ENCODE data around the gene IGLL1. TPM values are rescaled to one million over a fixed set of nuclear protein-coding genes. Genes with fewer than 3 reads are reported as not detected.

The IGLL1 gene
- total and polyA plus RNA-seq, 2 experiments from 2014 or later = not detected

DNA sequence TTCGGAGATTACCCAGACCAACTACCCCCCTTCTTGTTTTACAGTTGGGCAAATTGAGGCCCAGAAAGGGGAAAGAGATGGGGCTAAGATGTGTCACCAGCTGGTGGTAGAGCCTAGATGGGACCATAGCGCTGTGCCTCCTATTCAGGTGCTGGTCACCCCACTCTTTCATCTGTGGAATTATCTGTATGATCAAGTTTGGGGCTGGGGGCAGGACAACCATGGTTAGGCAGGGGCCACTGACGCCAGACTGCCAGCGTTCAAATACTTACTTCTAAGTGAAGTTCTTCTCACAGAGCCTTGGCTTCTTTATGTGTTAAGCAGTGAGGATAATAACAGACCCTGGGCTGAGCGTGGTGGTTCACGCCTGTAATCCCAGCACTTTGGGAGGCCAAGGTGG is 55.9 kb downstream of the IGLL1 start:
- Histone ChIP-seq H3K27ac (peak overlapping the region; percentile 99), H3K27me3 (no peaks in the 10 kb centered on the region), H3K36me3 (replicated peaks; ENCODE audit: insufficient read depth, low read depth) (no peaks in the 10 kb centered on the region), H3K79me2 (no peaks in the 10 kb centered on the region), H3K4me2 (no peak overlapping the region), H4K20me1 (ENCODE audit: insufficient read depth, poor library complexity, severe bottlenecking) (no peaks in the 10 kb centered on the region), H3K4me3 (no peak overlapping the region), H3K9me3 (ENCODE audit: low read depth) (no peaks in the 10 kb centered on the region), H3K9me2 (replicated peaks; ENCODE audit: insufficient read depth) (no peaks in the 10 kb centered on the region), H3K4me1 (ENCODE audit: insufficient read depth) (peaks cover 48% of the 10 kb centered on the region), H2AFZ (no peak overlapping the region)
- DNase-seq (ENCODE audit: low spot score) = no peak
- TF ChIP-seq EZH2phosphoT487 (IDR thresholded peaks at IDR 0.05; ENCODE audit: low read depth, severe bottlenecking, unreplicated experiment) = no peak
- over 99% methylated on average over 6 of the region's 6 CpGs for WGBS (ENCODE audit: low lambda C conversion rate, missing lambda C conversion rate)

DNA sequence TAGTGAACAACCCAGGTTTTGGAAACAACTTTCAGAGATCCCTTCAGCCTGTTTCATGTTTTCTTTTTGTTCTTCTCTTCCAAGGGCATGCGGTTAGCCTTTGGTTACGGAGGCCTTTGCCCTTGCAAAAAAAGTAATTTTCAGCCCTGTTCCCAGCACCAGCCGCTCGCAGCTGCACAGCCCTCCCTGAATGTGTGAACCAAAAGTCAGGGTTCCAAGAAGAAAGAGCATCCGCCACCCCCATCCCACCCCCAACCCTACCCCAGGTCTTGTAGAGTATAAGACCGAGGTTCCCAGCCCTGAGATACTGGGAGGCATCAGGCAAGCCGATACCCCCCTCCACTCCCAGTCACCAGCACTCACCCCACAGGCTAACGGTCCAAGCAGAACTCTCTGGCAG is 56.4 kb downstream of the IGLL1 start:
- no peak overlapping the region for H3K4me3 ChIP-seq
- H3K9me3 ChIP-seq (ENCODE audit: low read depth) = no peaks in the 10 kb centered on the region
- H3K9me2 ChIP-seq (replicated peaks; ENCODE audit: insufficient read depth) = no peaks in the 10 kb centered on the region
- 89% methylated on average over 8 of the region's 8 CpGs for WGBS (ENCODE audit: low lambda C conversion rate, missing lambda C conversion rate)
- H3K4me1 ChIP-seq (ENCODE audit: insufficient read depth) = peaks cover 46% of the 10 kb centered on the region
- H3K27me3 ChIP-seq = no peaks in the 10 kb centered on the region
- DNase-seq (ENCODE audit: low spot score) = no peak
- peak overlapping the region; percentile 99 for H3K27ac ChIP-seq
- no peak overlapping the region for H3K4me2 ChIP-seq
- H2AFZ ChIP-seq = no peak overlapping the region
- no peaks in the 10 kb centered on the region for H4K20me1 ChIP-seq (ENCODE audit: insufficient read depth, poor library complexity, severe bottlenecking)
- no peak for TF ChIP-seq EZH2phosphoT487 (IDR thresholded peaks at IDR 0.05; ENCODE audit: low read depth, severe bottlenecking, unreplicated experiment)
- TF ChIP-seq, protein P1, sequence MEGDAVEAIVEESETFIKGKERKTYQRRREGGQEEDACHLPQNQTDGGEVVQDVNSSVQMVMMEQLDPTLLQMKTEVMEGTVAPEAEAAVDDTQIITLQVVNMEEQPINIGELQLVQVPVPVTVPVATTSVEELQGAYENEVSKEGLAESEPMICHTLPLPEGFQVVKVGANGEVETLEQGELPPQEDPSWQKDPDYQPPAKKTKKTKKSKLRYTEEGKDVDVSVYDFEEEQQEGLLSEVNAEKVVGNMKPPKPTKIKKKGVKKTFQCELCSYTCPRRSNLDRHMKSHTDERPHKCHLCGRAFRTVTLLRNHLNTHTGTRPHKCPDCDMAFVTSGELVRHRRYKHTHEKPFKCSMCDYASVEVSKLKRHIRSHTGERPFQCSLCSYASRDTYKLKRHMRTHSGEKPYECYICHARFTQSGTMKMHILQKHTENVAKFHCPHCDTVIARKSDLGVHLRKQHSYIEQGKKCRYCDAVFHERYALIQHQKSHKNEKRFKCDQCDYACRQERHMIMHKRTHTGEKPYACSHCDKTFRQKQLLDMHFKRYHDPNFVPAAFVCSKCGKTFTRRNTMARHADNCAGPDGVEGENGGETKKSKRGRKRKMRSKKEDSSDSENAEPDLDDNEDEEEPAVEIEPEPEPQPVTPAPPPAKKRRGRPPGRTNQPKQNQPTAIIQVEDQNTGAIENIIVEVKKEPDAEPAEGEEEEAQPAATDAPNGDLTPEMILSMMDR (IDR thresholded peaks at IDR 0.05; ENCODE audit: poor library complexity) = no peak
- TF ChIP-seq EZH2 (IDR thresholded peaks at IDR 0.05; ENCODE audit: borderline replicate concordance) = no peak
- H3K36me3 ChIP-seq (replicated peaks; ENCODE audit: insufficient read depth, low read depth) = no peaks in the 10 kb centered on the region
- no peaks in the 10 kb centered on the region for H3K79me2 ChIP-seq

Small RNAs within 50 kb of the gene (small RNA-seq; reads per million reads assigned to genes)
- gene AP000346.3 = not detected

Other genes starting within 250 kb of the IGLL1 start
- gene DRICH1, start 52.0 kb upstream of the IGLL1 start, total RNA-seq = 0.48 TPM in 1 of 2 replicates, not detected in the other
- 0.43 TPM in 1 of 2 replicates, not detected in the other for gene DRICH1, start 52.0 kb upstream of the IGLL1 start, polyA plus RNA-seq
- not detected in 2 replicates for gene RGL4, start 110.7 kb upstream of the IGLL1 start, total RNA-seq
- gene RGL4, start 110.7 kb upstream of the IGLL1 start, polyA plus RNA-seq = 0.61 and 0.68 TPM in 2 replicates
- gene ZNF70, start 170.8 kb upstream of the IGLL1 start, total RNA-seq = 4.6 and 5.2 TPM in 2 replicates
- 1.3 and 2.3 TPM in 2 replicates for gene ZNF70, start 170.8 kb upstream of the IGLL1 start, polyA plus RNA-seq
- not detected in 2 replicates for gene VPREB3, start 174.1 kb upstream of the IGLL1 start, total RNA-seq
- not detected in 2 replicates for gene VPREB3, start 174.1 kb upstream of the IGLL1 start, polyA plus RNA-seq
- gene C22orf15, start 182.7 kb upstream of the IGLL1 start, total RNA-seq = not detected in 2 replicates
- gene C22orf15, start 182.7 kb upstream of the IGLL1 start, polyA plus RNA-seq = 0.35 and 0.37 TPM in 2 replicates
- gene CHCHD10, start 187.7 kb upstream of the IGLL1 start, total RNA-seq = 4.0 and 36.5 TPM in 2 replicates
- gene CHCHD10, start 187.7 kb upstream of the IGLL1 start, polyA plus RNA-seq = 53.0 and 68.1 TPM in 2 replicates
- 27.9 and 36.2 TPM in 2 replicates for gene MMP11, start 192.6 kb upstream of the IGLL1 start, total RNA-seq
- 22.8 and 25.2 TPM in 2 replicates for gene MMP11, start 192.6 kb upstream of the IGLL1 start, polyA plus RNA-seq
- gene SMARCB1, start 206.7 kb upstream of the IGLL1 start, total RNA-seq = 84.3 and 88.2 TPM in 2 replicates
- gene SMARCB1, start 206.7 kb upstream of the IGLL1 start, polyA plus RNA-seq = 103 and 120 TPM in 2 replicates